ENCODE data around the gene SYT8. TPM values are rescaled to one million over a fixed set of nuclear protein-coding genes. Genes with fewer than 3 reads are reported as not detected.
"Not testable (repeated sequence)": the region's sequence is repeated elsewhere in the genome, so short reads cannot be mapped to it uniquely, and the experiment has no call there.

Gene SYT8
- total RNA-seq, 1 donor from 2014 or later, result 0.05 TPM

- DNase-seq (ENCODE audit: low read depth), result not testable (repeated sequence)
Measured at GRCh38 chr11:1873813-1874150, 39.0 kb downstream of the SYT8 start.

- DNase-seq (ENCODE audit: low read depth), result not testable (repeated sequence)
Measured at GRCh38 chr11:1874441-1875092, 39.8 kb downstream of the SYT8 start.

GRCh38 chr11:1875093-1875850 lies 40.5 kb downstream of the SYT8 start:
- no peak for DNase-seq (ENCODE audit: low read depth)

- not testable (repeated sequence) for DNase-seq (ENCODE audit: low read depth)
Measured at GRCh38 chr11:1875851-1876301, 41.1 kb downstream of the SYT8 start.

- no peak for DNase-seq (ENCODE audit: low read depth)
Measured at GRCh38 chr11:1876361-1877063, 41.7 kb downstream of the SYT8 start.

- DNase-seq (ENCODE audit: low read depth), result no peak
Measured at GRCh38 chr11:1877211-1878136, 42.7 kb downstream of the SYT8 start.

- no peak for DNase-seq (ENCODE audit: low read depth)
Measured at GRCh38 chr11:1878137-1879031, 43.6 kb downstream of the SYT8 start.

GRCh38 chr11:1879342-1879940 lies 44.7 kb downstream of the SYT8 start:
- DNase-seq (ENCODE audit: low read depth), result no peak

- no peak for DNase-seq (ENCODE audit: low read depth)
Measured at GRCh38 chr11:1879941-1880720, 45.3 kb downstream of the SYT8 start.

- no peak for DNase-seq (ENCODE audit: low read depth)
Measured at GRCh38 chr11:1880746-1881441, 46.1 kb downstream of the SYT8 start.

- DNase-seq (ENCODE audit: low read depth), result no peak
Measured at GRCh38 chr11:1881442-1882264, 46.9 kb downstream of the SYT8 start.

- DNase-seq (ENCODE audit: low read depth), result peak; percentile 9
Measured at GRCh38 chr11:1882265-1883238, 47.8 kb downstream of the SYT8 start.

GRCh38 chr11:1883346-1884302 lies 48.8 kb downstream of the SYT8 start:
- DNase-seq (ENCODE audit: low read depth), result no peak

- DNase-seq (ENCODE audit: low read depth), result no peak
Measured at GRCh38 chr11:1884303-1884700, 49.5 kb downstream of the SYT8 start.

- not testable (repeated sequence) for DNase-seq (ENCODE audit: low read depth)
Measured at GRCh38 chr11:1886551-1886950, 51.8 kb downstream of the SYT8 start.
